HG03521 (cell line): ENCODE data around the gene NCAPG2.
"Not testable (repeated sequence)": the region's sequence is repeated elsewhere in the genome, so short reads cannot be mapped to it uniquely, and the experiment has no call there.

Experiments
- ATAC-seq: cut with Tn5 transposase; IDR thresholded peaks from one replicate; pipeline ENCODE4 v1.9.1; 2021; ENCODE audit warnings: mild to moderate bottlenecking, moderate library complexity; ENCODE audit not compliant: unreplicated experiment

Gene NCAPG2

GRCh38 chr7:158710651-158711102, 6.1 kb upstream of the NCAPG2 start:
- ATAC-seq: no peak

DNA sequence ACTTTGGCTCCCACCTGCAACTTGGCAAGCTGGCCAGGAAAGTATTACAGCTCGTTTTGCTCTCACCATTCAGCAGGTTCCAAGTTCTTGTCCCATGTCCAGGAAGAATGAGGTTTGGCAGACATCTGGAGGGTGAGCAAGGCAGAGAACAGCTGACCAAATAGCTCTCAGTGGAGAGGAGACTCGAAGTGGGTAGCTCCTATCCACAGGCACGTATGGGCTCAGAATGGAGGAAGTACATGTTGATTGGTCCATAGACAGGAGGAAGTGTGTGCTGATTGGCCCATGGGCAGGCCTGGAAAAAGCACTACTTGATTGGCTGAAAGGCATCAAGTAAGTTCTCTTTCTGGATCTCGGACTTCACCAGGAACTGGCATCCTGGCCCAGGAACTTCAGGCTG, 3.0 kb upstream of the NCAPG2 start:
- ATAC-seq: no peak

- no peak for ATAC-seq
Measured at GRCh38 chr7:158706710-158707590, 2.3 kb upstream of the NCAPG2 start.

DNA sequence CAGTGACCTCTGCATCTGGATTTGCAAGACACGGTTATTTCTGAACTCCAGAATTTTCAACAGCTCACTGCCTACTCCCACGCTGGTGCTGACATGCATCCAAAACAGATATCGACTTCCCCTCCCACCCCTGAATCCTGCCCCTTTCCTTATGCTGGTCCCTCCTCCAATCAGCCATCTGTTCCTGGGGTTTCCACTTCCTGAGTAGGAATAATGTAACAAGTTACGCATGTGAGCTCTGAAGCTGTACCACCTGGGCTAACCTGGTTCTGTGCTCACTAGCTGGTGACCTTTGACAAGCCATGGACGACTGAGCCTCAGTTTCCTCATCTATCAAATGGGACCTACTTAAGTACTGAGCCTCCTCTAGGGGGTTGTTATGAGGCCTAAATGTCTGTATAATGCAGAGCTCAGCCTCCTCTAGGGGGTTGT, 1.7 kb upstream of the NCAPG2 start:
- no peak for ATAC-seq

DNA sequence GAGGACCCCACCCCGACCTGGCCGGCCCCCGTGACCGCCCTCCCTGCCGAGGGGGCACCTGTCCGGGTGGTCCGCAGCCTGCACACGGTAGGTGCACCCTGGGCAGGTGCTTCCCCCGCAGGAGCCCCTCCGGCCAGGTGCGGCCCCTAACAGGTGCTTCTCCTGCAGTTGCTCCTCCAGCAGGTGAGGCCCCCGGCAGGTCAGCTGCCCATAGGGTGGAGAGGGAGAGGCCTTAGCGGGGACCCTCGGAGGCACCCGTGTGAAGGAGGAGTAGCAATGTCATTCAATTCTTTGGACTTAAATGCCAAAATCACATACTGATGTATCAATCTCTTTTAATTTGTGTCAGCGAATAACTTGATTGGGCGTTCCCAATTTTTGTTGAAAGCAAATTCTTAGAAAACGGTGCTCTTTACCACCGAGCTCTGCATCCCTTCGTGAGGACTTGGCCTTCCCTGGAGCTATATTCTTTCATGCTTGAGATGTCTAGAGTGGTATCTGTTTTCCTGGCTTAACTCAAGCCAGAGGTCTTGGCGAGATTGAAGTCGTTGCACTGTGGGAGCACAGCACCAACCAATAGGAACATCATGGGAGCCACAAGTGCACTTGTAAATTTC, 738 bp upstream of the NCAPG2 start:
- peak; percentile 13 for ATAC-seq

DNA sequence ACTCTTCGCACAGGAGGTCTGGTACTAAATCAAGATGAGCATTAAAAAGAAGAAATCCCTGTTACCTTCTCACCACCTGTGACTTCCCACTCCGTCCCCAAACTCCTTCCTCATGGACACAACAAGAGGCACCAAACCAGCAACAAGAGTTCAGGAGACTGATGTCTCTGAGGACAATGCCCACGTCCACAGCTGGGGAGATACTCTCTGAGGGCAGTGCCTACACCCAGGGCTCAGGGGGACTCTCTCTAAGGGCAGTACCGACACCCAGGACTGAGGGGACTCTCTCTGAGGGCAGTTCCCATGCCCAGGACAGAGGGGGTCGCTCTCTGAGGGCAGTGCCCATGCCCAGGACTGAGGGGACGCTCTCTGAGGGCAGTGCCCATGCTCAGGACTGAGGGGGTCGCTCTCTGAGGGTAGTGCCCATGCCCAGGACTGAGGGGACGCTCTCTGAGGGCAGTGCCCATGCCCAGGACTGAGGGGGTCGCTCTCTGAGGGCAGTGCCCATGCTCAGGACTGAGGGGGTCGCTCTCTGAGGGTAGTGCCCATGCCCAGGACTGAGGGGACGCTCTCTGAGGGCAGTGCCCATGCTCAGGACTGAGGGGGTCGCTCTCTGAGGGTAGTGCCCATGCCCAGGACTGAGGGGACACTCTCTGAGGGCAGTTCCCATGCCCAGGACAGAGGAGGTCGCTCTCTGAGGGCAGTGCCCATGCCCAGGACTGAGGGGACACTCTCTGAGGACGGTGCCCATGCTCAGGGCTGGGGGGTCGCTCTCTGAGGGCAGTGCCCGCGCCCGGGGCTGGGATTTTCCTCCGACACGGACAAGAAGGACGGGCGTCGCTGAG, 703 bp downstream of the NCAPG2 start:
- ATAC-seq: not testable (repeated sequence)

DNA sequence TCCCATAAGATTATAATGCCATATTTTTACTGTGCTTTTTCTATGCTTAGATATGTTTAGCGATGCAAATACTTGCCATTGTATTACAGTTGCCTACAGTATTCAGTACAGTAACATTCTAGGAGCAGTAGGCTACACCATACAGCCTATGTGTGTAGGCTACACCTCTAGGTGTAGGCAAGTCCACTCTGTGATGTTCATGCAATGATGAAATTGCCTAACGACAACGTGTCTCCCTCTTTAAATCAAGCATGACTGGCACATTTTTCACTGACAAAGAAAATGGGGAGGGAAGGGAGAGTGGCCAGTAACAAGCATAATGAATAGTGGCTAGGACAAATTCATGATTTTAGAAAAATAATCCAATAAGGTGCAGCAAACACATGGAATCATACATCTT, 1.7 kb downstream of the NCAPG2 start:
- no peak for ATAC-seq

GRCh38 chr7:158702196-158702595, 2.4 kb downstream of the NCAPG2 start:
- no peak for ATAC-seq

DNA sequence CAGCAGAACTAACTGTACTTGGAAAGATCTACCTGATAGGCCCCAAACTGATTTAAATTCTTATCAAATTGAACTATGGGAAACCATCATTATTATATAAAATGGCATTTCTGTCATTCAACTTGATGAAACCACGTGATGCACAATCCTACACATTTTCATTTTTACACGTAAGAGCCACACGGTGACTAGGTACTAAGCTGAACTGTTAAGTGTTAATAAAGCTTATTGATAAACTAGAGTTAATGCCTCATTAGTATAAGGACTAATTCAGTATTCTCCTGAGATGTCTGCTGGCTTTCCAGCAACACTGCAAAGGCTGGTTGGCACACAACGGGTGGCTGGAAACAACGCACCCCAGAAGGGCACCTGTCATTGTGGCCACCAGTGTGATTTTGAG, 4.6 kb downstream of the NCAPG2 start:
- ATAC-seq: no peak

DNA sequence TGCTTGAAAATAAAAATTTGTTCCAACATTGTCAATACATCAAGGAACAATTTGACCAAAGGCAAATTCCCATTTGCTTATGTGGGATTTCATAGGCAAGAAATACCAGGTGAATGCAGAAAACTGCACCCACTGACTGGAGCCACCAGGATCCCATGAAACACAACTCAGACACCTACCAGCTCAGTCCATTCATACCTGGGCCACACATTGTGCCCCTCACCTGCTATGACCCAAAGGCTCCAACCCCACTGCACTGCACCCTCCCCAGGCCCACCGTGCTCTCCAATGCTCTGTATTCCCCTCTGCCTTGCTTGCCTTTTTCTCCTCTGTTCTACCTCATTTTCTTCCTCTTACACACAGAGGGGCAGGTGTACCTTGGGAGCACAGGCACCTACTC, 5.3 kb downstream of the NCAPG2 start:
- ATAC-seq: no peak

- ATAC-seq: no peak
Measured at GRCh38 chr7:158698657-158699195, 5.9 kb downstream of the NCAPG2 start.

GRCh38 chr7:158697597-158697996, 7.0 kb downstream of the NCAPG2 start:
- not testable (repeated sequence) for ATAC-seq

GRCh38 chr7:158695726-158696452, 8.7 kb downstream of the NCAPG2 start:
- ATAC-seq: peak; percentile 54

DNA sequence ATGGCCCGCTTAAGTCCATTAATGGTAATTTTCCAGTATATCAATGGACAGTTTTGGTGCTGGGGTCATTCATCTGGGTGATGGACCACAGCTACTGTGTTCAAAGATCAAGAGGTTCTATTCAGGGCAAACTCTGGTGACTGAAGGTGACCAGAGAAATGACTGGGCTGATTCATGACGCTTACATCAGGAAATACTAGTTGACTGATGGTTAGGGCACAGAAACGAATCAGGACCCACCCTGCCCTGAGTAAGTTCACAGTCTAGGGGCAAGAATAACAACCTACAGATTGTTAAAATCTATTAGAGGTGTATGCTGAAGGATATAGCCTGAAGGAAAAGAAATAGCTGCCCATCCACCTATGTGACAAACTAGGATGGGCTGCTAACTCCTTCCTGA, 9.5 kb downstream of the NCAPG2 start:
- ATAC-seq: no peak

GRCh38 chr7:158694650-158695049, 10.0 kb downstream of the NCAPG2 start:
- ATAC-seq: no peak

DNA sequence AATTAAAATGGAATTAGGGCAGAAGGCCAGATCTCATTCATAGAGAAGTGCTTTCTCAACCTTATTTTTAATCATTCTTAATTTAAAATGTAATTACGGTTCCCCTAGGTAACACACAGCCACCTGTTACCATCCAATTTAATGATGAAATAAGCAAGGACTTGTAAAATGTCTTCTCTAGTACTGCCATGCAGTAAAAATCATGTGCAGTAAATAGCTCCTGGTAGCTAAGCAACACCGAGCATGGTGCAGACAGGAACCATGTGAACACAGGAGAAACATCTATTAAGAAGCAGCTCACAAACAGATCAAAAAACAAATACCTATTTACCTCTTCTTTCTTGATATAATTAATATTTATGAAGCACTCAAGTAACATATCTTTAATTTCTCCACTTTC, 15.1 kb downstream of the NCAPG2 start:
- ATAC-seq: no peak

GRCh38 chr7:158687406-158687805, 17.2 kb downstream of the NCAPG2 start:
- ATAC-seq: no peak

GRCh38 chr7:158685693-158686092, 18.9 kb downstream of the NCAPG2 start:
- no peak for ATAC-seq

GRCh38 chr7:158684329-158684728, 20.3 kb downstream of the NCAPG2 start:
- ATAC-seq: no peak

DNA sequence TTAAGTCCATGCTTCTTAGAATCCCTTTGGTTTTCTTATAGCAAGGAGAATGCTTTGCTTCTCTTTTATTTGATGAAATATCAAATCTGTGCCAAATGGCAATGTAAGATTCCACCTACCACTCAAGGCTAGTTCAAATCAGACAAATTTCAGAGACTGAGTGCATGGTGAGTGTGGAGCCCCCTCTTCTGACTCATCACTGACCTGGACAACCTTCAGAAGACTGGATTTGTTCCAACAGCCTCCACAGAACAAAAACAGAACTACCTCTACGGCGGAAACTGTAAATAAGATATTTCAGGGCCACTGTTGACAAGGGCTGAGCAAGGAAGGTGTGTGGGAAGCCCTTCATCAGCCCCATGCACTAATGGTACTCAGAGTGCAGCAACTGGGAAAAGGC, 21.1 kb downstream of the NCAPG2 start:
- no peak for ATAC-seq
